ENCODE measurements around the gene GAPVD1.
"Not testable (repeated sequence)": the region's sequence is repeated elsewhere in the genome, so short reads cannot be mapped to it uniquely, and the experiment has no call there.

GAPVD1 gene

GRCh38 chr9:125261501-125262293, at the start of gene GAPVD1:
GAPVD1 (plus strand) TSS chr9:125261826; CDS start chr9:125298922, 37,096 bp downstream.
- DNase-seq, result peak; percentile 34

GRCh38 chr9:125214186-125214585, 47.4 kb upstream of the GAPVD1 start:
- DNase-seq, result no peak

- DNase-seq, result no peak
Measured at GRCh38 chr9:125218621-125219020, 43.0 kb upstream of the GAPVD1 start.

- not testable (repeated sequence) for DNase-seq
Measured at GRCh38 chr9:125224858-125225257, 36.8 kb upstream of the GAPVD1 start.

- DNase-seq, result no peak
Measured at GRCh38 chr9:125227761-125228160, 33.9 kb upstream of the GAPVD1 start.

- DNase-seq, result no peak
Measured at GRCh38 chr9:125233678-125234077, 27.9 kb upstream of the GAPVD1 start.

GRCh38 chr9:125234099-125234498, 27.5 kb upstream of the GAPVD1 start:
- not testable (repeated sequence) for DNase-seq

- no peak for DNase-seq
Measured at GRCh38 chr9:125235804-125236519, 25.7 kb upstream of the GAPVD1 start.

GRCh38 chr9:125236520-125237159, 25.0 kb upstream of the GAPVD1 start:
- DNase-seq, result not testable (repeated sequence)

GRCh38 chr9:125238127-125238914, 23.3 kb upstream of the GAPVD1 start:
- DNase-seq, result no peak

GRCh38 chr9:125238915-125239446, 22.6 kb upstream of the GAPVD1 start:
- DNase-seq, result no peak

- no peak for DNase-seq
Measured at GRCh38 chr9:125239631-125240597, 21.7 kb upstream of the GAPVD1 start.

- DNase-seq, result no peak
Measured at GRCh38 chr9:125240649-125240999, 21.0 kb upstream of the GAPVD1 start.

- peak; percentile 85 for DNase-seq
Measured at GRCh38 chr9:125241000-125241862, 20.4 kb upstream of the GAPVD1 start, which contains the start of gene HSPA5. HSPA5 (minus strand) TSS chr9:125241343; CDS start chr9:125241126, 217 bp downstream.

- DNase-seq, result no peak
Measured at GRCh38 chr9:125241863-125242739, 19.5 kb upstream of the GAPVD1 start.

GRCh38 chr9:125243792-125244260, 17.8 kb upstream of the GAPVD1 start:
- no peak for DNase-seq

- DNase-seq, result no peak
Measured at GRCh38 chr9:125246261-125246667, 15.4 kb upstream of the GAPVD1 start.

- no peak for DNase-seq
Measured at GRCh38 chr9:125254231-125254630, 7.4 kb upstream of the GAPVD1 start.

GRCh38 chr9:125255781-125256391, 5.7 kb upstream of the GAPVD1 start:
- no peak for DNase-seq
